ENCODE data around the gene TMEM198.

Gene TMEM198, protein sequence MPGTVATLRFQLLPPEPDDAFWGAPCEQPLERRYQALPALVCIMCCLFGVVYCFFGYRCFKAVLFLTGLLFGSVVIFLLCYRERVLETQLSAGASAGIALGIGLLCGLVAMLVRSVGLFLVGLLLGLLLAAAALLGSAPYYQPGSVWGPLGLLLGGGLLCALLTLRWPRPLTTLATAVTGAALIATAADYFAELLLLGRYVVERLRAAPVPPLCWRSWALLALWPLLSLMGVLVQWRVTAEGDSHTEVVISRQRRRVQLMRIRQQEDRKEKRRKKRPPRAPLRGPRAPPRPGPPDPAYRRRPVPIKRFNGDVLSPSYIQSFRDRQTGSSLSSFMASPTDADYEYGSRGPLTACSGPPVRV

DNA sequence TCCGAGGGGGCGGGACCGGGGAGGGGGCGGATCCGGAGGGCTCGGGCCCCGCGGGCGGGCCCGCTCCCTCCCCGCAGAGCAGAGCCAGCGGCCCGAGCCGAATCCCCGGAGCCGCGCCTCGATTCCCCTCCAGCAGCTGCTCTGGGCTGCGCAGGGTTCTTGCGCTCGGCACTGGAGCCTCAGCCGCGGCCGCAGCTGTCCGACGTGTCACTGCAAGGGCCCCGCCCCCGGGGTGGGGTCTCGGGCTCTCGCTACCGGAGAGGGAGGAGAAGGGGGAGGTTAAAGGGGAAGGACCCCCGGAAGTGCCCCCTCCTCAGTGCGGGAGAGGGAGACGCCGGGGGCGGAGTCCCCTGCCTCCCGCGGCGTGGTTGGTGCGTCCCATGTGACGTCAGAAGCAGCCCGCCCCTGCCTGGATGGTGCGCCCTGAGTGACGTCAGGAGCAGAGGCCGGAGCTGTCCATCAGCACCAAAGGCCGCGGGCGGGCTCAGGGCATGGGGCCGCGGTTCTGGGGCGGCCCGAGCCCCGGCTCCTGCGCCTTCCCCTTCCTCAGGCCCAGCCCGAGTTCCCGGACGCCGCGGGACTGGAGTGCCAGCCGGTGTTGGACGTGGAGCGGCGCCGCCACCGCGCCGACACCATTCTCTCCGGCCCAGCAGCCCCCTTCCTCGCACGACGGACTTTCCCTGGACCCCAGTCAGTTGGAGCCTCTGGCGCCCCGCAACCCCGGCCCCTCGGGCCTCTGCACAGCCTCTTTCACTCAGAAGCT lies at the start of gene TMEM198, which contains the start of gene CHPF:
Gene TMEM198 (plus strand): TSS at position 433 of the 763 bp plus-strand sequence. CDS start 700 bp downstream, outside the sequence.
Gene CHPF (minus strand): TSS at position 214 of the 763 bp plus-strand sequence. CDS start 271 bp downstream, outside the sequence.
- DNase-seq (ENCODE audit: low read depth), result peak; percentile 89
- TF ChIP-seq, protein P1, sequence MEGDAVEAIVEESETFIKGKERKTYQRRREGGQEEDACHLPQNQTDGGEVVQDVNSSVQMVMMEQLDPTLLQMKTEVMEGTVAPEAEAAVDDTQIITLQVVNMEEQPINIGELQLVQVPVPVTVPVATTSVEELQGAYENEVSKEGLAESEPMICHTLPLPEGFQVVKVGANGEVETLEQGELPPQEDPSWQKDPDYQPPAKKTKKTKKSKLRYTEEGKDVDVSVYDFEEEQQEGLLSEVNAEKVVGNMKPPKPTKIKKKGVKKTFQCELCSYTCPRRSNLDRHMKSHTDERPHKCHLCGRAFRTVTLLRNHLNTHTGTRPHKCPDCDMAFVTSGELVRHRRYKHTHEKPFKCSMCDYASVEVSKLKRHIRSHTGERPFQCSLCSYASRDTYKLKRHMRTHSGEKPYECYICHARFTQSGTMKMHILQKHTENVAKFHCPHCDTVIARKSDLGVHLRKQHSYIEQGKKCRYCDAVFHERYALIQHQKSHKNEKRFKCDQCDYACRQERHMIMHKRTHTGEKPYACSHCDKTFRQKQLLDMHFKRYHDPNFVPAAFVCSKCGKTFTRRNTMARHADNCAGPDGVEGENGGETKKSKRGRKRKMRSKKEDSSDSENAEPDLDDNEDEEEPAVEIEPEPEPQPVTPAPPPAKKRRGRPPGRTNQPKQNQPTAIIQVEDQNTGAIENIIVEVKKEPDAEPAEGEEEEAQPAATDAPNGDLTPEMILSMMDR (IDR thresholded peaks at IDR 0.05; ENCODE audit: low read depth, low read length, missing control alignments), result no peak
- peak within 1 kb of the TSS; percentile 85 for H3K4me3 ChIP-seq (ENCODE audit: low read depth, low read length)

DNA sequence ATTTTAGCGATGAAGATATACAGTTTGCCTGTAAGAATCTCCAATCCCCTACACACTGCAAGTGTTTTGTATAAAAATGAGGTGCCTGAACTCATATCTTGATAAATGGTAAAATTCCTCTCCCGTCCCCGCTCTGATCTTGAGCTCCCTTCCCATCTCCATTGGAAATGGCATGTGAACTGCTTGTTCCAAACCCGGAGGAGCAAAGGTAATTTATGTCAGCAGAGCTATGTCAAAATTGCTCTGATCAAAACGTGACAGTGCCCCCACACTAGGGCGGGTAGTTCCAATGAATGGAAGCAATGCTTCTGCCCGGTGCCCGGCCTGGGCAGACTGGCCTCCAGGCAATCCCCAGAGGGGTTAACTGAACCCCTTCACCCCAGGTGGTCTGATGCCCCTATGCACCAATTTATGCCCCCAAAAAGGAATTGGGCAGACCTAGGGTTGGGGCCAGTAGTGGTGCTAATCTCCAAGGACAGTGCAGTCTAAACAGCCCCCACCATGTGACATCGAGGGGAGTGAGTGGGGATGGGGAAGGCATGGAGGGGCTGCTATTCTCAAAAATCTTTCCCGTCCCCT lies 48.8 kb upstream of the TMEM198 start:
- TF ChIP-seq, protein P1 (IDR thresholded peaks at IDR 0.05; ENCODE audit: low read depth, low read length, missing control alignments), result no peak
- no peak overlapping the region for H3K4me3 ChIP-seq (ENCODE audit: low read depth, low read length)
- DNase-seq (ENCODE audit: low read depth), result no peak

DNA sequence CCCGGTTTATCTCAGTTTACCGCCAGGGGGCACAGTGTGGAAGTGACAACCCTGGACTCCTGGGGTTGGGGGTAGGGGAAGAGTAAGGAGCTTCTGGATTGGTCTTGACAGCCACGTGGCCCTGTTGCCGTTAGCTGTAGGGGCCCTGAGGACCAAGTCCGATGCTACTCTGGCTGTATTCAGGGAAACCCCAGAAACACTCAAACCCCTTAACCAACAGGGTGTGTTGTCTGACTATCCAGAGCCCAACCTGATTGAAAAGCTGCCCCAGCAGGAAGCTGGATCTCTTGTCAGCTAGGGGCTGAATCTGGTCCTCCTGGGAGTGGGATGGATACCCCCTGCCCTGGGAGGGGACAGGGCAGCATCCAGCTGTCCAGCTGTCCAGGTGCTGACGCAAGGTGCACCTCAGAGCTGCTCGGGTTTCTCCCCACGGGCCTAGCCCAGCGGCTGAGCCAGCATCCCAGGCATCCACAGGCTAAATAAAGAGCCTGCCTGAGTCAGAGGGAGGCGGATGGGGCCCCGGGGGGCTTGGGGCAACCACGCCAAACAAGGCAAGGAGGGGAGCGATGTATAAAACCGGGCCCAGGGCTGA lies 48.2 kb upstream of the TMEM198 start:
- no peak overlapping the region for H3K4me3 ChIP-seq (ENCODE audit: low read depth, low read length)
- TF ChIP-seq, protein P1 (IDR thresholded peaks at IDR 0.05; ENCODE audit: low read depth, low read length, missing control alignments), result peak; percentile 52
- peak; percentile 31 for DNase-seq (ENCODE audit: low read depth)

DNA sequence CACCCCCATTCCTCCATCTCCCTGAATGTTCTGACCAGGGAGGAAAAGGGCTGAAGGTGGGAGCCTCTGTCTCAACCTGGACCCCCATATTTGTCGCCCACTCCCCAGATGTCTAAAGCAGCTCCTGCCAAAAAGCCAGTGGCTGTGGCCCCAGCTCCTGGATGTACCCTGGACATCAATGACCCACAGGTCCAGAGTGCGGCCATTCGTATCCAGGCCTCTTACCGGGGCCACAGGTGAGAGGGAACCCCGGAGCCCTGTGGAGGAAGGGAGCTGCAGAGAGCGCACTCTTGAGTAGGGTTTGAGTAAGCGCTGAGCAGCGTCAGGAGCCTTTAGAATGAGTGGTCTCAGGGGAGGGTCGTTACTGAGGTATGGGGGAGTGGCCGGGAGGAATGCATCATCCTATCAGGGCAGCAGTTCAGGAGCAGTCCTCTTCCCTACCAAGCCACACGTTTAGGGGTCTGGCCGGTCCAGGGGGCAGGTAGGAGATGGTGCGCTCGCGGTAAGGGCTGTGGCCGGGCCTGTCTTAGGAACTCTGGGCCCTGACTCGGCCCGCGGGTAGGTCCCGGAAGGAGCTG lies 47.5 kb upstream of the TMEM198 start:
- DNase-seq (ENCODE audit: low read depth), result no peak
- TF ChIP-seq, protein P1 (IDR thresholded peaks at IDR 0.05; ENCODE audit: low read depth, low read length, missing control alignments), result no peak
- no peak overlapping the region for H3K4me3 ChIP-seq (ENCODE audit: low read depth, low read length)

DNA sequence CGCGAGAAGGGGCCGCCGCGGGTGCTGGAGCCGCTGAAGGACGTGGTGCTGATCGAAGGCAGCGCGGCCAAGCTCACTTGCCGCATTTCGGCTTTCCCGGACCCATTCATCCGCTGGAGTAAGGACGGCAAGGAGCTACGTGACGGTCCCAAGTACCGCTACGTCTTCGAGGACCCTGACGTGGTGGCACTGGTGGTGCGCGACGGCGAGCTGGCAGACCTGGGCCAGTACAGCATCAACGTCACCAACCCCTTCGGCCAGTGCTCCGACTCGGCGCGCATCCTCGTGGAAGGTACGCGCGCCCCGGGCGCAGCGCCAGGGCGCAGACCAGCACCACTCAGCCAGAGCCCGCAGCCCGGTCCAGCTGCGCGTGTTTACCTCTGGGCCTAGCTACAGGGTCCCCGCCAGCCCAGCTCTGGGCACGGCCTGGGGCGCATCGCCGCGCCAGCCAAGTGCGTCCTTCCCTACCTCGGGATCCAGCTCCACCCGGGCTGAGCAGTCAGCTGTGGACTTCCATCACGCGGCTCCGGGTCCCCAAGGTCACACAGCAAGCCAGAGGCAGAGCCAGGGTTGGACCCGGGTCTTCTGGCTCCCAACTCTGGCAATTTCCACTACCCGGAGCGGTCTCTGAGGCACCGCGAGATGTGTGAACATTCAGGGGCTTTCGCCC lies 46.9 kb upstream of the TMEM198 start:
- H3K4me3 ChIP-seq (ENCODE audit: low read depth, low read length), result no peak overlapping the region
- TF ChIP-seq, protein P1 (IDR thresholded peaks at IDR 0.05; ENCODE audit: low read depth, low read length, missing control alignments), result no peak
- DNase-seq (ENCODE audit: low read depth), result no peak

Data from GM12864 (cell line).